Stimulated activated CD4-positive, alpha-beta T cell treated with anti-CD3 and anti-CD28 coated beads, Interleukin-2, amount 100 ng/mL, for 24 hours (primary cell): ENCODE data around the gene VDR.
"Not testable (repeated sequence)": the region's sequence is repeated elsewhere in the genome, so short reads cannot be mapped to it uniquely, and the experiment has no call there.

Experiments used
- DNase-seq, 2 donors: peaks; one replicate each; pipeline ENCODE4 v3.0.0-alpha.2; 2020

Gene VDR

DNA sequence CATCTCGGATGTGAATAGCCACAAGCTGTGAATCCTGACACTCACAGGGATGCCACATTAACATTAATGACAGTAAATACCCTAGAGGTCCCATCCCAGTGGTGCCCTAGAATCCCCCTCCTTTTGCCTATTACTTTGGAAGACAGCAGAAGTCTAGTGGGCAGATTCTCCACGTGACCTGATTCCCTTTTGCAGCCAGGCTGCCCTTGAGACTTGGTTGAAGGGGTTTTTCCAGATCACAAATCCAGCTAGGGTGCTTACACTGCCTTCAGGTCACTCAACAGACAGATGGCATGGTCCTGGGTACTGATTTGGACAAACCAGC lies 93.8 kb downstream of the VDR start:
- DNase-seq = no peak

GRCh38 chr12:47809518-47809917 lies 95.3 kb downstream of the VDR start:
- not testable (repeated sequence) for DNase-seq

DNA sequence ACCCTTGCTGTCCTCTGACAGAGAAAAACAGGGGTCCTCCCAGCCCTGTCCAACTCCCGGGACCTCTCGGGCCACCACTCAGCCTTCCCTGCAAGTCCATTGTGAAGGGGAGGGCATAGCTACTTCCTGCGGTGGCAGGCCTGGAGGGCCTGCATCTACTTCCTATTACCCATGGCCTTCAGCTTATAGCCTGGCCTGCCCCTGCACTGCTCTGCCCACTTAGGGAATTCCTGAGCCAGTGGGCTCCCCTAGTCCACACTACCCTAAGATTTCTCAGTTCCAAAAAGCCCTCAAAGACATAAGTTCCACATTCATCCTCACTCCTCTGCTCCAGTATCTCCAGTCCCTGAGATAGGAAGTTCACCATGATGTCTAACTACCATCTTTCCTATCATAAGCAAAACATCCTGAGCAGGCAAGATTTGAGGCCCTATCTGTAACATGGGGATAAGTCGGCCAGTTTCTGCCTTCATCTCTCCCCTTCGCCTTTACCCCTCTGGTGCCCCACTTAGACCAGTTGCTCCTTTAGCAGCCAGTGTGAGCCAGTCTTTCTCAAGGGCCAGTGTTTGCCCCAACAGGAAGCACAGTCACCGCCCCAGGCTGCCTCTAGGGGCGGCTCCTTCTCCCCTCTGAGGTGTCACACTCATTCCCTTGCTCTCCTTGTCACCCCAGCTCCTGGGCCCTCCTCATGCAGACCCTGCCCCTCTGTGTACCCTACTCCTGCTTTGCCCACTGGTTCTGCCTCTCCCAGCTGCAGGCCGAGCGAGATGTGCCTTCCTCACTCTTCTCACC lies 96.0 kb downstream of the VDR start:
- DNase-seq = peak; percentile 50 to 69

DNA sequence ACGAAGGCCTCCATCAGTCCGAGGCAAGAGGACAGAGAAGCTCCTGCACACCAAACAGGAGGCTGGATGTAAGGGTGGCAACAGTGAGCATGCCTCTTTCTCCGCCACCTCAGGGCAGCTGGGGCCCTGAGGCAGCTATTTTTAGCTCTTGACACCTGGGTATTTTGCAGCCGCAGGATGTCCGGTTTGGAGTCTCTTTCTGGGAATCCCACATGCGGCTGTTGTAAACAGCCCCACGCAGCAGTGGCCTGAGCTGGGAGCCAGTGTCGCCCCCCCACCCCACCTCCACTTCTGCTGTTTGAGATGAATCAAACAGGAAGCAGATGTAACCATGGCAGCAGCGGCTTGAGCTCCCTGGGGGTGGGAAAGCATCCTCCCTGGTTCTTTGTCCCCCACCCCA lies 96.7 kb downstream of the VDR start:
- peak; percentile 78 to 85 for DNase-seq

DNA sequence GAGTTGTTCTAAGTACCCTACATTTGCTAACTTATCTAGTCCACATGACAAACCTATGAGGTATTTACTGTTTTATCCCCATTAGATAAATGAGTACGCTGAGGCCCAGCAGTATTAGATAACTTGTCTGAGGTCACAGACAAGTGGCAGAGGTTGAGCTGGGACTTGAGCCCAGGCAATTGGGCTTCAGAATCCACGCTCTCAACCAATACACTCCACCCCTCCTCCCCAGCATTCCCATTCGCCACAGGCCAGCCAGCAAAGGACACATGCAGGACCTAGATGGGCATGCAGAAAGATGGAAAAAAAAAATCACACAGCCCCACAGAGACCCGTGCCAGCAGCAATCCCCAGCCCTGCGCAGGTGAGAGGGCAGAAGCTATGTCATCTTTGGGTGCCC lies 97.5 kb downstream of the VDR start:
- DNase-seq = no peak

DNA sequence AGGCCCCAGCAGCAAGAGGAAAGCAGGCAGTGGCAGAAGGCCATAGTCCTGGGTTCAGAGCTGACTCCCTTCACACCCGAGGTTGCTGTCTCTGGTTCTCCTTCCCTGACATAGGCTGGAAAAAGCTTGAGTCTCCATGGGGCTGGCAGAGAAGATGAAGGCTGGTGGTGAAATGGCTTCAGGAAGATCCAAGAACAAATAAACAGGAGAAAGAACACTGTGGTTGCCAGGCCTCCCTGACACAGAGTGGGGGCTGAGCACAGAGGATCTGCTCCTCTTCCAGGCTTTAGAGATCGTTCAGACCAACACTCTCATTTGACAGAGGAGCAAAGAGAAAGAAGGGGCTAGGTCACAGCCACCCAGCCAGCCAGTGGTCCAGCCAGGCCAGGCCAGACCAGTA lies 99.4 kb downstream of the VDR start:
- DNase-seq = no peak

- DNase-seq = no peak
Measured at GRCh38 chr12:47804171-47804570, 100.6 kb downstream of the VDR start.

DNA sequence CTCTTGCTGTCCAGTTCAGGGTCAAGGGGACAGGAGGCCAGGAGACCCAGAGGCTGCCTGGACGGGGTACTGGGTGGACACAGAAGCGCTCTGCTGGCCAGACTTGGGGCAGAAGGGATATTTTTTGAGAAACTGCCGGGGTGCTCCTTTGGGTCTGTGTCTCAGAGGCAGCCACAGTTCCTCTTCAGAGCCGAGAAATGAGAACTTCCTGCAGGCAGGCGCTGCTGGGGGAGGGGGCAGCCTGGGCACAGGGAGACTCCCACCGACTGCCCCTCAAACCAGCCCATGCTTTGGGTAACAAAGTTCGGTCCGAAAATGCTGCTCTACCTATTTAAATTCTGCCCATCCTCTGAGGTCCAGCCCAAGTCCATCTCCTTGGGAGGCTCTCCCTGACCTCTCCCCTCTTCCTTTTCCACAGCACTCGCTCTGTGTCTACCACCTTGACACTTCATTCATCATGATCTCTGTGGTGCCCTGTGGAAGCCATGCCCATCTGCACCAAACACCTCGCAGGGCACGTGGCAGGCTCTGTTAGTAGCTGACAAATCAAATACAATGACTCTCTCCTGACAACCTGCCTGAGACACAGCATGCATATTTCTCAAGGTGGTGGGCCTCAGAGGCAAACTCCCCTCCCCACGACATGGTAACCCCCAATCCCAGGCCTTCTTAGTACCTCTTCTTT lies 101.5 kb downstream of the VDR start:
- DNase-seq = no peak

DNA sequence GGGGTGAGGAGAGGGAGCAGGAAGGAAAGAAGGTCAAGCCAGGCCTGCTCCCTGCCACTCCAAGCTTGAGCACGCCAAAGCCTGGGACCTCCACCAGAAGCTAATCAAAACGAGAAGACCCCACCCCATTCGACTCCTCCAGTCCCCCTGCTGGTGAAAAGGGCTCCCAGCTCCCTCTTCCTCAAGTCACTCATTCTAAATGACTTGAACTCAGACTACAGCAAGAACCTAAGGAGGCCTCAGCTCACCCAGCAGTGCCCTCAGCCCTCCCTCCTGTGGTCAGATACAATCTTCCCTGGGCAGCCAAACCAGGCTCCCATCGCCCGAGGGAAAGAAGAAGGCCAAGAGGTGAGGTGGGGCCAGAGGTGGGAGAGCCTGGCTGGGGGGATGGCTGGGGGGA lies 102.5 kb downstream of the VDR start:
- DNase-seq = no peak

DNA sequence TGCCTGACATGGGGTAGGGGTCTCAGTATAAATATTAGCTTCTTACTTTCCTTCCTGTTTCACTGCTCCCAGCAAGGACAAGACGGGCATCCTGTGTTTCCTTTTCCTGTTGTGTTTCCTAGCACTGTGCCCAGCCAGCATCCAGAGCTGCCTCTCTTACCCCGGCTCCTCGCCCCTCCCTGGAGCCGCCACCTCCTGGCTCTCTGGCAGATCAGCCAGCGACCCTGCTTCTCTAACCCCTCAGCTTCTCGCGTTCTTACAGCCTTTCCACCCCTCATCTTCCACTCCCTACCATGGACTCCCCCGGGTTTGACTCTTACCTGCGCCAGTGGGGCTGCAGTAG lies 102.9 kb downstream of the VDR start:
- no peak for DNase-seq

GRCh38 chr12:47801170-47801903 lies 103.5 kb downstream of the VDR start:
- DNase-seq = no peak

GRCh38 chr12:47800582-47800981 lies 104.2 kb downstream of the VDR start:
- no peak for DNase-seq

GRCh38 chr12:47799357-47799955 lies 105.3 kb downstream of the VDR start:
- no peak for DNase-seq

DNA sequence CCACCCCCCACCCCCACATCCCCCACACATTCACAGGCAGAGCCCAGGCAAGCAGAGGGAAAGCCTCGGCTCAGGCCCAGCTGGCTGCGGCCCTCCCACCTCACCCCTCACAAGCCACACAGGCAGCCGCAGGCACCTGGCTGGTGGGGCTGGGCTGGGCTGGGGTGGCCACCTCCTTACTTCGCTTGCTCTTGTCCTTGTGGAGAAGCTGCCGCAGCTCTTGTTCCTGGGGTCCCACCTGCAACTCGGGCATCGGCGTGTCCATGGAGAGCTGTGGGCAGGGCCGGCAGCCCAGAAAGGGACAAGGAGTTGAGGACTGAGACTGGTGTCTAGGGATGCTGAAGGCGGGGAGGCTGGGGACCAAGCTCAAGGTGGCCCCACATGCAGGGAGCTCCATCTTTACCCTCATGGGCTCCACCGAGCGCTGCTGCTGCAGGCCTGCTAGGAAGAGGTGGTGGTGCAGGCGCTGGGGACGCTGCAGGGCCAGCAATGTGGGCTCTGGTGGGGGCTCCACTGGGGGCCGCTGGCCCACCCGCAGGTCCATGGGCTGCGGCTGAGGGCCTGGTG lies 106.3 kb downstream of the VDR start:
- DNase-seq = no peak

GRCh38 chr12:47797441-47797840 lies 107.4 kb downstream of the VDR start:
- no peak for DNase-seq

GRCh38 chr12:47795814-47796411 lies 108.9 kb downstream of the VDR start:
- DNase-seq = no peak

- no peak for DNase-seq
Measured at GRCh38 chr12:47795121-47795813, 109.5 kb downstream of the VDR start.

GRCh38 chr12:47794679-47795078 lies 110.1 kb downstream of the VDR start:
- no peak for DNase-seq

DNA sequence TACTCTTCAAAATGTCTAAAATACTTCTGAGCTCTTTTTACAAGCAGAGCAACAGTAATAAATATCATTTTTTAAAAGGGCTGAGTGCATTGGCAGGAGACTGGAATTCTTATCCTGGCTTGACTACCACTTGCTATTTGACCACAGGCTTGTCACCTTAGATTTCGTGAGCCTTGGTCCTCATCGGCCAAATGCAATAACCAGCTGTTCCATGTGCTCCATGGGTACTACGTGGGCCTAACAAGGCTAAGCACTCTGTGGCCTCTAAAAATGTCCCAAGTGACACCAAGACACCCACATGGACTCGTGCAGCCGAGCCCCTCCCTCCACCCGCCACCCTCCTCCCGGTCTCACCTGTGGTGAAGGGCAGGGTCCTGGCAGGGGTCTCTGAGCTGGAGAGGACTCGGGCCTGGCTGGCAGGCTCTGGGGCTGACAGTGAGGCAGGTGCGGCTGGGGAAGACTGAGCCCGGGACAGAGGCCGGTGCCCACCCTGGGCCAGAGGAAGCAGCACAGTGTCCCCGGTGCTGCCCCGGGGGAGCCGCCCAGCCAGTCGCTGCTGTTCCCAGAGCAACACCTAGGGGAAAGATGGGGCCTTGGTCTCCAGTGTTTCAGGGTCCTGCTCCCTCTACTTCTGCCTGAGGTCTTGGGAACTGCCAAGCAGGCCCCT lies 111.6 kb downstream of the VDR start:
- no peak for DNase-seq

- no peak for DNase-seq
Measured at GRCh38 chr12:47791874-47792273, 112.9 kb downstream of the VDR start.
